ENCODE data around the gene MYO1D. TPM values are rescaled to one million over a fixed set of nuclear protein-coding genes. Genes with fewer than 3 reads are reported as not detected.

MYO1D gene
- total RNA-seq, 1 experiment from 2014 or later = 40.8 TPM

DNA sequence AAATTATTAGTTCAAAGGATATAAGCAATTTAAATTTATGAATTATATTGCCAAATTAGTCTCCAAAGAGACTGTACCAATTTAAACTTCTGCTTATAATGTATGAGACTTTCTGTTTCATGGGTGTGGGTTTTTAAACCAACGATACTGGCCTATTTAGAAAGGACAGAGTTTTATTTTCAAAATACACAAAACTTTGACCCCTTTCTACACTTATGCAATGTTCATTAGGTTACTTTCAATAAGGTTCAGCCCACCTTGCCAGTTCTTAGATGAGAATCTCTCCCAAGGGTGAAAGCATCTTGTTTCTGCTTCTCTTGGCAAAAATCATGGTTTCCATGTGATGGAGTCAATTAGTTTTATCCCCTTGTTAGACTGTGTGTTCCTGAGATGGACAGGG is 84.7 kb downstream of the MYO1D start:
- no peaks in the 10 kb centered on the region for H4K20me1 ChIP-seq (ENCODE audit: insufficient read depth)
- no peaks in the 10 kb centered on the region for H3K79me2 ChIP-seq (ENCODE audit: low read depth)
- DNase-seq = no peak
- H3K27me3 ChIP-seq (ENCODE audit: insufficient read depth, low read depth) = no peaks in the 10 kb centered on the region
- no peaks in the 10 kb centered on the region for H3K36me3 ChIP-seq (ENCODE audit: low read depth)
- H3K9me3 ChIP-seq (ENCODE audit: insufficient read depth, low read depth) = no peaks in the 10 kb centered on the region
- H3K4me3 ChIP-seq = no peak overlapping the region
- H3K4me2 ChIP-seq = no peak overlapping the region
- H3F3A ChIP-seq (ENCODE audit: insufficient read depth, low read depth) = no peaks in the 10 kb centered on the region
- CTCF ChIA-PET = no interaction called here
- intact Hi-C loops (cut with micrococcal nuclease; ENCODE audit: unreplicated experiment) = no loop called here
- TF ChIP-seq EZH2 (IDR thresholded peaks at IDR 0.05; ENCODE audit: low read depth) = no peak
- TF ChIP-seq, protein P1, sequence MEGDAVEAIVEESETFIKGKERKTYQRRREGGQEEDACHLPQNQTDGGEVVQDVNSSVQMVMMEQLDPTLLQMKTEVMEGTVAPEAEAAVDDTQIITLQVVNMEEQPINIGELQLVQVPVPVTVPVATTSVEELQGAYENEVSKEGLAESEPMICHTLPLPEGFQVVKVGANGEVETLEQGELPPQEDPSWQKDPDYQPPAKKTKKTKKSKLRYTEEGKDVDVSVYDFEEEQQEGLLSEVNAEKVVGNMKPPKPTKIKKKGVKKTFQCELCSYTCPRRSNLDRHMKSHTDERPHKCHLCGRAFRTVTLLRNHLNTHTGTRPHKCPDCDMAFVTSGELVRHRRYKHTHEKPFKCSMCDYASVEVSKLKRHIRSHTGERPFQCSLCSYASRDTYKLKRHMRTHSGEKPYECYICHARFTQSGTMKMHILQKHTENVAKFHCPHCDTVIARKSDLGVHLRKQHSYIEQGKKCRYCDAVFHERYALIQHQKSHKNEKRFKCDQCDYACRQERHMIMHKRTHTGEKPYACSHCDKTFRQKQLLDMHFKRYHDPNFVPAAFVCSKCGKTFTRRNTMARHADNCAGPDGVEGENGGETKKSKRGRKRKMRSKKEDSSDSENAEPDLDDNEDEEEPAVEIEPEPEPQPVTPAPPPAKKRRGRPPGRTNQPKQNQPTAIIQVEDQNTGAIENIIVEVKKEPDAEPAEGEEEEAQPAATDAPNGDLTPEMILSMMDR (conservative IDR thresholded peaks at IDR 0.05) = no peak
- H3K4me1 ChIP-seq (replicated peaks; ENCODE audit: insufficient read depth) = no peaks in the 10 kb centered on the region
- no TSS peak for BruUV-seq (replicated peaks)
- POLR2A ChIA-PET (ENCODE audit: unreplicated experiment) = interaction anchor here (0.7 kb wide), 1 partner anchor 8 kb away, joined by 4 read pairs; no protein-coding TSS in a partner anchor
- H2AFZ ChIP-seq = no peak overlapping the region
- H3K27ac ChIP-seq = no peak overlapping the region
- no peaks in the 10 kb centered on the region for H3K9me2 ChIP-seq (ENCODE audit: insufficient read depth)

DNA sequence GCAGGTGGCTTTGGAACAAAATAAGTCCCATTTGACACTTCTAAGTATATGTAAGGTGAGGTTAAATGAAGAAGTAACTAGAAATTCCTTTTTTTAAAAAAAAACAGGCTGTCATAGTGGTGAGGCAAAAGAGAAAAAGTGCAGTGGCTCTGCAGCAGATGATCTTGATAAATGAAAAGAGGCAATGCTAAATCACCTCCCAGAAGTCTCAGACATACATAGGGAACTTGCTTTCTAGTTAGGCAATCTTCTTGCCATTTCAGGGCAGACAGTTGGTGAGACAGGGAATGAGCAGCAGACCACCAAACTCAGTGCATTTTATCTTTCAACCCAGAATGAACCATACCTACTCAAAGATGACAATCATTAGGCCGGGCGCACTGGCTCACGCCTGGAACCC is 90.8 kb downstream of the MYO1D start:
- Histone ChIP-seq H3K9me3 (ENCODE audit: insufficient read depth, low read depth) (no peaks in the 10 kb centered on the region), H3K79me2 (ENCODE audit: low read depth) (no peaks in the 10 kb centered on the region), H3F3A (ENCODE audit: insufficient read depth, low read depth) (no peaks in the 10 kb centered on the region), H3K4me3 (no peak overlapping the region), H3K27me3 (ENCODE audit: insufficient read depth, low read depth) (no peaks in the 10 kb centered on the region), H3K9me2 (ENCODE audit: insufficient read depth) (no peaks in the 10 kb centered on the region), H4K20me1 (ENCODE audit: insufficient read depth) (no peaks in the 10 kb centered on the region), H2AFZ (no peak overlapping the region), H3K36me3 (ENCODE audit: low read depth) (no peaks in the 10 kb centered on the region), H3K4me1 (replicated peaks; ENCODE audit: insufficient read depth) (no peaks in the 10 kb centered on the region), H3K27ac (no peak overlapping the region), H3K4me2 (no peak overlapping the region)
- TF ChIP-seq, protein P1 (conservative IDR thresholded peaks at IDR 0.05) = no peak
- no peak for TF ChIP-seq EZH2 (IDR thresholded peaks at IDR 0.05; ENCODE audit: low read depth)
- POLR2A ChIA-PET (ENCODE audit: unreplicated experiment) = no interaction called here
- intact Hi-C loops (cut with micrococcal nuclease; ENCODE audit: unreplicated experiment) = loop anchor here (10.0 kb wide), 1 partner anchor 889 kb away; no protein-coding TSS in a partner anchor
- no TSS peak for BruUV-seq (replicated peaks)
- no peak for DNase-seq
- CTCF ChIA-PET = no interaction called here

DNA sequence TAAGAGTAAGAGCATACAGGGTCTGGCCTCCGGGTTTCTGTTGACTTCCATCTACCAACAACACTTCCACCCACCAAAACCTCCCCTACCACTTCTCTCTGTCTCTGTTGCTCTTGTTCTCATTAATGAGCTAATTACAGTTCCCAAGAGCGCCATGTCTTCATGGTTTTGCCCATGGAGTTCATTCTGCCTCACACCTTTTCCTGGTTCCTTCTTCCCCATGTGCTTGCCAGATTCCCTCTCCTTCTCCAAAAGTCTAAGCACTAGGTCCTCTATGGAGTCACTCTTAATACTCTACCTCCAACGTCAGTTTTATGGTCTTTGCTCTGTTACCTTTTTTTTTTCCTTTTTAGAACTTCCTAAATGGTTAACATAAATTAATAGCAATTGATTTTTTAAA is 92.8 kb downstream of the MYO1D start:
- Histone ChIP-seq H3K27me3 (ENCODE audit: insufficient read depth, low read depth) (no peaks in the 10 kb centered on the region), H2AFZ (no peak overlapping the region), H3K36me3 (ENCODE audit: low read depth) (no peaks in the 10 kb centered on the region), H3K9me3 (ENCODE audit: insufficient read depth, low read depth) (no peaks in the 10 kb centered on the region), H3K4me3 (no peak overlapping the region), H3F3A (ENCODE audit: insufficient read depth, low read depth) (no peaks in the 10 kb centered on the region), H3K9me2 (ENCODE audit: insufficient read depth) (no peaks in the 10 kb centered on the region), H4K20me1 (ENCODE audit: insufficient read depth) (no peaks in the 10 kb centered on the region), H3K4me1 (replicated peaks; ENCODE audit: insufficient read depth) (no peaks in the 10 kb centered on the region), H3K27ac (no peak overlapping the region), H3K79me2 (ENCODE audit: low read depth) (no peaks in the 10 kb centered on the region), H3K4me2 (no peak overlapping the region)
- BruUV-seq (replicated peaks) = no TSS peak
- TF ChIP-seq, protein P1 (conservative IDR thresholded peaks at IDR 0.05) = no peak
- TF ChIP-seq EZH2 (IDR thresholded peaks at IDR 0.05; ENCODE audit: low read depth) = no peak
- no peak for DNase-seq
- ChIA-PET CTCF (interaction anchor here (2.3 kb wide), 1 partner anchor 93 kb away, joined by 40 read pairs; the partner anchor contains the start of gene MYO1D), POLR2A (ENCODE audit: unreplicated experiment) (no interaction called here)
- intact Hi-C loops (cut with micrococcal nuclease; ENCODE audit: unreplicated experiment) = loop anchor here (5.0 to 10.0 kb wide), 4 partner anchors 153 to 968 kb away; no protein-coding TSS in a partner anchor
